GM19372 (cell line): ENCODE data around the gene ZNF486.
"Not testable (repeated sequence)": the region's sequence is repeated elsewhere in the genome, so short reads cannot be mapped to it uniquely, and the experiment has no call there.

Source experiments
- ATAC-seq: cut with Tn5 transposase; IDR thresholded peaks from one replicate; pipeline ENCODE4 v1.9.1; 2021; ENCODE audit warnings: mild to moderate bottlenecking, low read depth, moderate library complexity; ENCODE audit not compliant: unreplicated experiment

The ZNF486 gene

GRCh38 chr19:20221605-20222004, 54.6 kb downstream of the ZNF486 start:
- ATAC-seq = not testable (repeated sequence)

GRCh38 chr19:20233105-20233504, 66.1 kb downstream of the ZNF486 start:
- ATAC-seq = no peak

- ATAC-seq = no peak
Measured at GRCh38 chr19:20235156-20235555, 68.1 kb downstream of the ZNF486 start.

GRCh38 chr19:20237773-20238623, 71.0 kb downstream of the ZNF486 start:
- ATAC-seq = peak; percentile 68

- no peak for ATAC-seq
Measured at GRCh38 chr19:20243629-20244028, 76.6 kb downstream of the ZNF486 start.

- no peak for ATAC-seq
Measured at GRCh38 chr19:20244356-20244755, 77.3 kb downstream of the ZNF486 start.

- ATAC-seq = no peak
Measured at GRCh38 chr19:20245309-20245708, 78.3 kb downstream of the ZNF486 start.

- no peak for ATAC-seq
Measured at GRCh38 chr19:20247016-20247683, 80.1 kb downstream of the ZNF486 start.

GRCh38 chr19:20248258-20248657, 81.2 kb downstream of the ZNF486 start:
- not testable (repeated sequence) for ATAC-seq
